Fibroblast of mammary gland (primary cell): Measurements from ENCODE around the gene SDHA.
"Not testable (repeated sequence)": the region's sequence is repeated elsewhere in the genome, so short reads cannot be mapped to it uniquely, and the experiment has no call there.

Experiments used
- DNase-seq: peaks from one replicate; pipeline ENCODE4 v3.0.0-alpha.2; 2010; ENCODE audit warnings: low read depth
- H3K4me3 ChIP-seq: 2 replicates; pipeline ENCODE4 v1.5.1; 2011; ENCODE audit warnings: low read depth, mild to moderate bottlenecking, low read length, moderate library complexity; ENCODE audit not compliant: control insufficient read depth
- TF ChIP-seq, protein P1 (sequence below): conservative IDR thresholded peaks from 2 replicates; pipeline ENCODE4 v1.5.1; 2011; ENCODE audit warnings: low read depth, low read length, inconsistent platforms; ENCODE audit not compliant: control insufficient read depth, insufficient read depth

The SDHA gene

DNA sequence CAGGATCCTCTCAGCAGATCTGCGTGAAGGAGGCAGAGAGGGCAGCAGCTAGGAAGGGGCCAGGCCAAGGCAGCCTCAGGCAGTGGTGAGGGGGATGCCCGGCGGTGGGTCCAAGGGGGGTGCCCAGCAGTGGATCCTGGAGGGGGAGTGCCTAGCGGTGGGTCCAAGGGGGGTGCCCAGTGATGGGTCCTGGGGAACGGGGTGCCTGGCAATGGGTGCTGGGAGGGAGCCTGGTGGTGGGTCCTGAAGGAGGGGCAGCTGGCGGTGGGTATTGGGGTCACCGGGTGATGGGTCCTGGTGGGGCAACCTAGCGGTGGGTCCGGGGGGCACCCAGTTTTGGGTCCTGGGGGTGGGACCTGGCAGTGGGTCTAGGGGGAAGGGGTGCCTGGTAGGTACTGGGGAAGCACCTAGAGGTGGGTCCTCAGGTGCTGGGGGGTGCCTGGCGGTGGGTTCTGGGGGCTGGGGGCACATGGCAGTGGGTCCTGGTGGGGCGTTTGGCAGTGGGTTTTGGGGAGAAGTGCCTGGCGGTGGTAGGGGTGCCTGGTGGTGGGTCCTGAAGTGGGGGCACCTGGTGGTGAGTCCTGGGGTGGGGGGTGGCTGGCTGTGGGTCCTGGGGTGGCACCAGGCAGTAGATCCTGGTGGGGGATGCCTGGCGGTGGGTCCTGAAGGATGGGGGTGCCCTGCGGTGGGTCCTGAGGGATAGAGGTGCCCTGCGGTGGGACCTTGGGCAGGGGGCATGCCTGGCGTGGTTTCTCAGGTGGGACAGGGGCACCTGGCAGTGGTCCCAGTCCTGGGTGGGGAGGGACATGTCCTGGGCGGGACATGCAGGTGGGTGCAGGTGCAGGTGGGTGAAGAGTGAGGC lies 24.9 kb upstream of the SDHA start:
- H3K4me3 ChIP-seq, result no peak overlapping the region
- TF ChIP-seq, protein P1, sequence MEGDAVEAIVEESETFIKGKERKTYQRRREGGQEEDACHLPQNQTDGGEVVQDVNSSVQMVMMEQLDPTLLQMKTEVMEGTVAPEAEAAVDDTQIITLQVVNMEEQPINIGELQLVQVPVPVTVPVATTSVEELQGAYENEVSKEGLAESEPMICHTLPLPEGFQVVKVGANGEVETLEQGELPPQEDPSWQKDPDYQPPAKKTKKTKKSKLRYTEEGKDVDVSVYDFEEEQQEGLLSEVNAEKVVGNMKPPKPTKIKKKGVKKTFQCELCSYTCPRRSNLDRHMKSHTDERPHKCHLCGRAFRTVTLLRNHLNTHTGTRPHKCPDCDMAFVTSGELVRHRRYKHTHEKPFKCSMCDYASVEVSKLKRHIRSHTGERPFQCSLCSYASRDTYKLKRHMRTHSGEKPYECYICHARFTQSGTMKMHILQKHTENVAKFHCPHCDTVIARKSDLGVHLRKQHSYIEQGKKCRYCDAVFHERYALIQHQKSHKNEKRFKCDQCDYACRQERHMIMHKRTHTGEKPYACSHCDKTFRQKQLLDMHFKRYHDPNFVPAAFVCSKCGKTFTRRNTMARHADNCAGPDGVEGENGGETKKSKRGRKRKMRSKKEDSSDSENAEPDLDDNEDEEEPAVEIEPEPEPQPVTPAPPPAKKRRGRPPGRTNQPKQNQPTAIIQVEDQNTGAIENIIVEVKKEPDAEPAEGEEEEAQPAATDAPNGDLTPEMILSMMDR, result no peak
- no peak for DNase-seq

DNA sequence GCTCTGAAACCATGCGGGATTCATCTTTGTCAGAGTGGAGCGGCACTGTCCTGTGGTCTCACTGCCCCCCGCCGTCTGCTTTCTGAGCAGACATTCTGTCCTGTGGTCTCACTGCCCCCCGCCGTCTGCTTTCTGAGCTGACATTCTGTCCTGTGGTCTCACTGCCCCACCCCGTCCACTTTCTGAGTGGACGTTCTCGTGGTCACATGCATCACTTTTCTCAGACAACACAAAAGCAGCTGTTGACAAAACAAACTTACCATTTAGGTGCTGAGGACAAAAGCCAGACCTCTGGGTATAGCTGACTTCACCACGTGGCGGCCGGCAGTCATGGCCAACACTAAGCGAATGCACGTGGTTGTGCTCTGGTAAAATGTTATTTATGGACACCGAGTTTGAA lies 24.0 kb upstream of the SDHA start:
- H3K4me3 ChIP-seq, result no peak overlapping the region
- no peak for DNase-seq
- TF ChIP-seq, protein P1, result no peak

DNA sequence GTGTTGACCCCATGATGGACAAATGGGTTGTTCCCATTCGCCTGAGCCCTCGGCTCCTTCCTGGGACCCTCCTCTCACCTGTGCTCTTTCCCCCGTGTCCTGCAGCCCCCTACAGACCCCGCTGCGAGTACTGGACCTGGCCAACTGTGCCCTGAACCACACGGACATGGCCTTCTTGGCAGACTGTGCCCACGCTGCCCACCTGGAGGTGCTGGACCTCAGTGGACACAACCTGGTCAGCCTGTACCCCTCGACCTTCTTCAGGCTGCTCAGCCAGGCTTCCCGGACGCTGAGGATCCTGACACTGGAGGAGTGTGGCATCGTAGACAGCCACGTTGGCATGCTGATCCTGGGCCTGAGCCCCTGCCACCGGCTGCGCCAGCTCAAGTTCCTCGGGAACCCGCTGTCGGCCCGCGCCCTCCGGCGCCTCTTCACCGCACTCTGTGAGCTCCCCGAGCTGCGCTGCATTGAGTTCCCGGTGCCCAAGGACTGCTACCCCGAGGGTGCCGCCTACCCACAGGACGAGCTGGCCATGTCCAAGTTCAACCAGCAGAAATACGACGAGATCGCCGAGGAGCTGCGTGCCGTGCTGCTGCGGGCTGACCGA lies 23.4 kb upstream of the SDHA start:
- TF ChIP-seq, protein P1, result no peak

GRCh38 chr5:195401-196160 lies 22.5 kb upstream of the SDHA start:
- TF ChIP-seq, protein P1, result peak; percentile 22
- H3K4me3 ChIP-seq, result no peak overlapping the region
- no peak for DNase-seq

More for the DNA sequence above, 23.4 kb upstream of the SDHA start:
- DNase-seq, result no peak
- H3K4me3 ChIP-seq, result no peak overlapping the region

- H3K4me3 ChIP-seq, result no peak overlapping the region
- TF ChIP-seq, protein P1, result no peak
- DNase-seq, result no peak
These were observed 21.8 kb upstream of the SDHA start for GRCh38 chr5:196350-196749.

GRCh38 chr5:197031-197430 lies 21.1 kb upstream of the SDHA start:
- peak; percentile 42 for DNase-seq
- TF ChIP-seq, protein P1, result peak; percentile 18
- H3K4me3 ChIP-seq, result not testable (repeated sequence)
